Smooth muscle cell (in vitro differentiated cells): Measurements from ENCODE around the gene TOR1AIP2. TPM values are rescaled to one million over a fixed set of nuclear protein-coding genes. Genes with fewer than 3 reads are reported as not detected.

Experiments used
- DNase-seq: peaks from one replicate; lab custom pipeline; 2025; ENCODE audit not compliant: unreplicated experiment; lab: John Stamatoyannopoulos, UW
- H2AFZ ChIP-seq: fragments of 200-600 bp; sonication (generic); 2 replicates; pipeline ENCODE4 v1.6.0; 2016; ENCODE audit warnings: antibody characterized with exemption, low read depth, mild to moderate bottlenecking
- H3F3A ChIP-seq: fragments of 200-600 bp; sonication (generic); 2 replicates; pipeline ENCODE4 v1.6.0; 2017; ENCODE audit warnings: antibody characterized with exemption, low read depth
- H3K27ac ChIP-seq: fragments of 200-600 bp; sonication (generic); 2 replicates; pipeline ENCODE4 v1.5.1; 2016; ENCODE audit warnings: low read depth, mild to moderate bottlenecking
- H3K27me3 ChIP-seq: fragments of 200-600 bp; sonication (generic); 2 replicates; pipeline ENCODE4 v1.6.1; 2016; ENCODE audit warnings: low read depth, mild to moderate bottlenecking
- H3K36me3 ChIP-seq: fragments of 200-600 bp; sonication (generic); 2 replicates; pipeline ENCODE4 v1.5.1; 2016; ENCODE audit warnings: low read depth
- H3K4me1 ChIP-seq: fragments of 200-600 bp; sonication (generic); 2 replicates; pipeline ENCODE4 v1.5.1; 2016; ENCODE audit warnings: low read depth
- H3K4me2 ChIP-seq: fragments of 200-600 bp; sonication (generic); 2 replicates; pipeline ENCODE4 v1.6.0; 2016; ENCODE audit warnings: mild to moderate bottlenecking
- H3K4me3 ChIP-seq: fragments of 200-600 bp; sonication (generic); 2 replicates; pipeline ENCODE4 v1.5.1; 2016; ENCODE audit warnings: mild to moderate bottlenecking
- H3K79me2 ChIP-seq: fragments of 200-600 bp; sonication (generic); 2 replicates; pipeline ENCODE4 v1.6.0; 2016; ENCODE audit warnings: low read depth, mild to moderate bottlenecking
- H3K9ac ChIP-seq: fragments of 200-600 bp; sonication (generic); 2 replicates; pipeline ENCODE4 v1.6.0; 2016; ENCODE audit warnings: low read depth
- H3K9me3 ChIP-seq: fragments of 200-600 bp; sonication (generic); replicated peaks from 2 replicates; pipeline ENCODE4 v1.5.1; 2016; ENCODE audit warnings: low read depth
- H4K20me1 ChIP-seq: fragments of 200-600 bp; sonication (generic); 2 replicates; pipeline ENCODE4 v1.6.0; 2016; ENCODE audit warnings: low read depth
- WGBS: methylation state at CpG from one replicate; pipeline ENCODE4 v1.1.7; 2016; ENCODE audit warnings: low lambda C conversion rate; 5-methylcytosine and 5-hydroxymethylcytosine counted together
- polyA plus RNA-seq: library from polyadenylated mRNA; unstranded; fragments of >200 nt; fragmentation: Nextera tagmentation; extraction: Ambion mirVana; gene quantifications from 2 replicates; pipeline ENCODE4 v1.2.1, GENCODE V29; 2016
- total RNA-seq: library from RNA; depleted of rRNA; stranded (reverse); fragments of >200 nt; gene quantifications from 2 replicates; pipeline ENCODE4 v1.2.3, GENCODE V29; 2014
- TF ChIP-seq, protein P1 (sequence below): fragments of 200-600 bp; sonication (generic); IDR thresholded peaks from 2 replicates; pipeline ENCODE4 v1.5.1; 2017; ENCODE audit warnings: borderline replicate concordance, mild to moderate bottlenecking, antibody characterized with exemption; ENCODE audit not compliant: insufficient read depth, poor library complexity, severe bottlenecking

TOR1AIP2 gene
- total and polyA plus RNA-seq, 2 experiments from 2014 or later = 14.2 to 105 TPM

GRCh38 chr1:179831852-179832699, 45.5 kb downstream of the TOR1AIP2 start:
- H3K27me3 ChIP-seq = peaks cover 31% of the 10 kb centered on the region
- H3K4me1 ChIP-seq = no peaks in the 10 kb centered on the region
- no peak overlapping the region for H3K27ac ChIP-seq
- H2AFZ ChIP-seq = no peak overlapping the region
- no peak for DNase-seq
- no peaks in the 10 kb centered on the region for H3K9me3 ChIP-seq
- H3F3A ChIP-seq = no peaks in the 10 kb centered on the region
- H3K9ac ChIP-seq = no peak overlapping the region
- WGBS = 86% methylated on average over 9 of the region's 9 CpGs
- peaks cover 13% of the 10 kb centered on the region for H4K20me1 ChIP-seq
- no peak overlapping the region for H3K4me2 ChIP-seq
- TF ChIP-seq, protein P1, sequence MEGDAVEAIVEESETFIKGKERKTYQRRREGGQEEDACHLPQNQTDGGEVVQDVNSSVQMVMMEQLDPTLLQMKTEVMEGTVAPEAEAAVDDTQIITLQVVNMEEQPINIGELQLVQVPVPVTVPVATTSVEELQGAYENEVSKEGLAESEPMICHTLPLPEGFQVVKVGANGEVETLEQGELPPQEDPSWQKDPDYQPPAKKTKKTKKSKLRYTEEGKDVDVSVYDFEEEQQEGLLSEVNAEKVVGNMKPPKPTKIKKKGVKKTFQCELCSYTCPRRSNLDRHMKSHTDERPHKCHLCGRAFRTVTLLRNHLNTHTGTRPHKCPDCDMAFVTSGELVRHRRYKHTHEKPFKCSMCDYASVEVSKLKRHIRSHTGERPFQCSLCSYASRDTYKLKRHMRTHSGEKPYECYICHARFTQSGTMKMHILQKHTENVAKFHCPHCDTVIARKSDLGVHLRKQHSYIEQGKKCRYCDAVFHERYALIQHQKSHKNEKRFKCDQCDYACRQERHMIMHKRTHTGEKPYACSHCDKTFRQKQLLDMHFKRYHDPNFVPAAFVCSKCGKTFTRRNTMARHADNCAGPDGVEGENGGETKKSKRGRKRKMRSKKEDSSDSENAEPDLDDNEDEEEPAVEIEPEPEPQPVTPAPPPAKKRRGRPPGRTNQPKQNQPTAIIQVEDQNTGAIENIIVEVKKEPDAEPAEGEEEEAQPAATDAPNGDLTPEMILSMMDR = no peak
- H3K36me3 ChIP-seq = no peaks in the 10 kb centered on the region
- no peak overlapping the region for H3K4me3 ChIP-seq
- H3K79me2 ChIP-seq = no peaks in the 10 kb centered on the region

- Histone ChIP-seq H3K79me2 (no peaks in the 10 kb centered on the region), H3K36me3 (no peaks in the 10 kb centered on the region), H3K9ac (no peak overlapping the region), H3K4me2 (no peak overlapping the region), H3K27me3 (peaks cover 31% of the 10 kb centered on the region), H3K9me3 (no peaks in the 10 kb centered on the region), H3K27ac (no peak overlapping the region), H3K4me1 (no peaks in the 10 kb centered on the region), H3F3A (no peaks in the 10 kb centered on the region), H3K4me3 (no peak overlapping the region), H2AFZ (no peak overlapping the region), H4K20me1 (peaks cover 7% of the 10 kb centered on the region)
- TF ChIP-seq, protein P1 = no peak
- DNase-seq = no peak
- 92% methylated on average over 3 of the region's 3 CpGs for WGBS
Measured at GRCh38 chr1:179831225-179831624, 46.4 kb downstream of the TOR1AIP2 start.

DNA sequence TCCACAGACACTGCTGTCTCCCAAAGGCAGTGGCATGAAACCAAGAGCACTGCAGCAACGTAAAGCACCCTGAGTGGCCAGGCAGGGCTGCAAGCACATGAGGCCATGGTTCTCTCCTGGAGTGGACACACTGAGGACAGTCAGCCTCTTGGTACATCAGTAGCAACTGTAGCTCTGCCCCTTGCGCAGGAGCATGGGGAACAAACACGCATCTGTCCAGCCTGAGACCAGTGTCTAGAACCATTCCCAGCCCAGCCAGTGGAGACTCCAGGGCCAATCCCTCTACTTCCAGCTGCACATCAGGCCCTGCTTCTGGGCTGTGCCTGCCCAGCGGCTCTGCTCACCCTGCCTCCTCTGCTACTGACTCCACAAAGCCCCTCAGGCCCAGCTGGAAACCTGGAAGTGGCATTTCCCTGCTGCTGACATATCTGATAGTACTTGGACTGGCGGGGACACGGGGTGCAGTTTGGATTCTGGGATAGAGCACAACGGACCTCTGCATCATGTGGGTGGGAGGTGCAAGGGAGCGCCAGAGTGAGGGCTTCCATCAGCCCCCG, 49.0 kb downstream of the TOR1AIP2 start:
- Histone ChIP-seq H3K27me3 (peaks cover 31% of the 10 kb centered on the region), H3K4me3 (no peak overlapping the region), H4K20me1 (no peaks in the 10 kb centered on the region), H2AFZ (no peak overlapping the region), H3K27ac (no peak overlapping the region), H3K4me1 (no peaks in the 10 kb centered on the region), H3F3A (no peaks in the 10 kb centered on the region), H3K4me2 (no peak overlapping the region), H3K79me2 (no peaks in the 10 kb centered on the region), H3K9ac (no peak overlapping the region), H3K9me3 (no peaks in the 10 kb centered on the region), H3K36me3 (no peaks in the 10 kb centered on the region)
- TF ChIP-seq, protein P1 = no peak
- DNase-seq = no peak
- WGBS = 91% methylated on average over 9 of the region's 9 CpGs
